Thoracic aorta endothelial cell (primary cell): ENCODE measurements around the gene SMIM31. TPM values are rescaled to one million over a fixed set of nuclear protein-coding genes. Genes with fewer than 3 reads are reported as not detected.

Source experiments
- small RNA-seq: library from RNA; depleted of rRNA; stranded (forward); fragments of <200 nt; gene quantifications from one replicate; pipeline ENCODE3, GENCODE V24; 2012
- total RNA-seq: library from RNA; depleted of rRNA; stranded (reverse); fragments of >200 nt; gene quantifications from 2 replicates; pipeline ENCODE4 v1.2.3, GENCODE V29; 2012

The SMIM31 gene
- total RNA-seq = not detected in 2 replicates

DNA sequence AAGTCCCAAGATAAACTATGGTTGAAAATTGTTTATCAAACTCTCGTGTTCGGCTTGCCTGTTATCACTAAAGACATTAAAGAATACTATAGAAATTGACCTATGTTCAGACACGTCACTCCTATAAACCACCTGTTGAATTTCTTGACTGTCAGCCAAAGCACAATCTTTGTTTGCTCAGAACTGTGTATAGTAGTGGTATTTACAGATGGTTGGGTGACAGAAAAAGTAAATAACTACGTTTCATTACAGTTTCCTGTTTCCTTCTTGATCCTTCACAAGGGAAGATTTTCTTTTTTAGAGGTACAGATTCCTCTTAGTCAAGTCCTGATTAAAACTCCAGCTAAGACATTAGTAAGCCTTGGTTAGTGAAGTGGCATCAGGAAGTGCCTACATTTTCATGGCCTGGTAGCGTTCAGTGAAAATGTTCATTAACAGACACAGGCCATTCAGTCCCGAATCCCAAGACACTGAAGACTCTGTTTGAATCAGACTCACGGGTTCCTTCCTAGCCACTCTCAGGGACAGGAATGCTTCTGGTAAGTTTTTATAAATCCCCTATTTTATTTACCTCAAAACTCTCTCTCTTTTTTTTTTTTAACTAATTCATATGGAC lies at the start of gene SMIM31:
Gene SMIM31, plus strand, starts transcription at position 259 of the 616 bp plus-strand sequence. CDS start 16,313 bp downstream, outside the sequence.

Small RNA genes lying within 50 kb of the gene (small RNA-seq; reads per million reads assigned to genes)
- gene RNU6-668P = not detected

Other genes with a start within 250 kb of the SMIM31 start
- gene APELA, start 123.0 kb downstream of the SMIM31 start, total RNA-seq = not detected in 2 replicates
- gene TRIM61, start 223.5 kb downstream of the SMIM31 start, total RNA-seq = 0.14 TPM in 1 of 2 replicates, not detected in the other